Stimulated activated CD4-positive, alpha-beta T cell treated with anti-CD3 and anti-CD28 coated beads, Interleukin-15, amount 100 ng/mL, for 1 hour (primary cell): Measurements from ENCODE around the gene CPLANE1.
"Not testable (repeated sequence)": the region's sequence is repeated elsewhere in the genome, so short reads cannot be mapped to it uniquely, and the experiment has no call there.

ENCODE experiments used
- DNase-seq, 2 donors: peaks; one replicate each; pipeline ENCODE4 v3.0.0-alpha.2; 2020; ENCODE audit warnings: low read depth in 1 of 2, low spot score in 1 of 2

Gene CPLANE1

DNA sequence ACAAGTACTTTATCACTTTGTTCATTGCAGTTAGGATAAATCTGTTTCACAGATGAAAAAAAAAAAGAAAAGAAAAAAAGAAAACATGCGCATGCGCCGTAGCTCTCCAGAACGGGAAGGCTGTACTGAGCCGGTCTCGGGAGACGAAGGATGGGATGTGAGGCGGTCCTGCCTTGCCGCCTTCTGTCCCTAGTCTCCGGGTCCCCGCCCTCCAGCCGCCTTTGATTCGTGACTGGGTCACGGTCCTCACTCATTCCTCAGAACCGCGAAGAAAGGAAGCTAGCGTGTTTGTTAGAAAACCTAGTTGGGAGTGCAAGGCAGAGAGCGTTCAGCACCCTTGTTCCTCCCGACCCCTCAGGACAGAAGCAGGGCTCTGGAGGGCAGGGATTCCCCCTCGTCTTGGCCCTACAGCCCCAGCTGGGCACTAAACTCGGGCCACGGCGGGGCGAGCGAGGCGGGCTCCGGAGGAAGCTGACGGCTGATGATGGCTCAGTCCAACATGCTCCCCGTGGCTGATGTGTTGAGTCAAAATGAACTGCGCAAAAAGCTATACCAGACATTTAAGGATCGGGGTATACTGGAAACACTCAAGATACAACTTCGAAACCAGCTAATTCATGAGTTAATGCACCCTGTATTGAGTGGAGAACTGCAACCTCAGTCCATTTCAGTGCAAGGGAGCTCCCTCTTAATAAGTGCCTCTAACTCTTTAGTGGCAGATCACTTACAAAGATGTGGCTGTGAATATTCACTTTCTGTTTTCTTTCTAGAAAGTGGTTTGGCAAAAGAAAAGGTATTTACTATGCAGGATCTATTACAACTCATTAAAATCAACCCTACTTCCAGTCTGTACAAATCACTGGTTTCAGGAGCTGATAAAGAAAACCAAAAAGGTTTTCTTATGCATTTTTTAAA lies 40.0 kb downstream of the CPLANE1 start:
- DNase-seq = no peak

DNA sequence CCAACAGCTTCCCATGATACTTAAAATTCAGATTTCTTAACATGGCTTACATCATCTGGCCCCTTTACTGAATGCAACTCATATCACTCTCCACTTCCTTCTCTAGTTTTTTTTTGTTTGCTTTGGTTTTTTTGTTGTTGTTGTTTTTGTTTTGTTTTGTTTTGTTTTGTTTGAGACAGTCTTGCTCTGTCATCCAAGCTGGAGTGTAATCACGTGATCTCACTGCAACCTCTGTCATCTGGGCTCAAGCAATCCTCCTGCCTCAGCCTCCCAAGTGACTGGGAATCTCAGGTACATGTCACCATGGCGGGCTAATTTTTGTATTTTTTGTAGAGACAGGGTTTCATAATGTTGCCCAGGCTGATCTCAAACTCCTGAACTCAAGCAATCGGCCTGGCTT lies 41.4 kb downstream of the CPLANE1 start:
- DNase-seq = no peak

DNA sequence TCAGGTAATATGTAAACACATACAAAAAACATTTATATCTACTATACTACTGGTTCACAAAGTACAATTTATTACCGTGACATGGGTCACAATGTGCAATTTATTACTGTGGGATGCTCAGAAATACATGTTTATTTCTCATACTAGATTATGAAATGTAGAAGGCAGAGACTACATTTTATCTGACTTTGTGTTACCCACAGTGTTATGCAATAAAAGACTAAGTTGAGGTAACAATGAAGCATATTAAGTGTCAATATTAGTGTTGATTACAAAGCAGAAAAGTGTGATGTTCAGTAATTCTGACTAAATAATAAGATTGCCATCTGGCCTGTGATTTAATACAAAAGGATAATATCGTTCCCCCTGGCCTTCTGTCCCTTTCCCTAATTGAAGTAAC lies 42.4 kb downstream of the CPLANE1 start:
- DNase-seq = no peak

DNA sequence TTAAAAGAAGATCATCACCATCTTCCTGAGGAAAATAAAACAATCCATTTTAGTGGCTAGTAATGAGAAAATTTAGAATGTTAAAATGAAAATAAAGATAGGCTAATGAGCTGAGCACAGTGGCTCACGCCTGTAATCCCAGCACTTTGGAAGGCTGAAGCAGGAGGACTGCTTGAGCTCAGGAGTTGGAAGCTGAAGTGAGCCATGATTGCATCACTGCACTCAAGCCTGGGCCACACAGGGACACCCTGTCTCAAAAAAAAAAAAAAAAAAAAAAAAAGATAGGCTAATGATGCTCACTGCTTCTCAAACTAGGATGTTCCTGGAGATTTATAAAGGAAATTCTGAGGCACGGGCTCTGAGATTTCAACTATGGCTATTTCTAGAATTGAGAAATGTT lies 50.3 kb downstream of the CPLANE1 start:
- DNase-seq = no peak

DNA sequence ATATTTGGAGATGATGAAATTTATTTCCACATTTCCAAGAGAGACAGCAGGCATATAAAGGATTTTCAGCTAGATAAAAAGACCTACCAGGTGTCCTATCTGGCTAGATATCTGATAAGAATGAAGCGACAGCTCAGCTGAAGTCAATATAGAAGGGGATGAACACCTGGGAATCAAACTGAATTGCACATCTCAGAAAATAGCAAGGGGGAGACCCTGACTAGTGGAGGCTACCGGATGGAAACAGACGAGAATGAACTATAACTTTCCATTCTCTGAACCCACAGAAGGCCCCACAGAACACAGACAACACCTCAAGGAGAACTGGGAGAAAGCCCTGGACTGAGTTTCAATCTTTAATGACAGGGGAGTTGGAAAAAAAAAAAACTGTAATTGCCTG lies 51.1 kb downstream of the CPLANE1 start:
- DNase-seq = no peak

DNA sequence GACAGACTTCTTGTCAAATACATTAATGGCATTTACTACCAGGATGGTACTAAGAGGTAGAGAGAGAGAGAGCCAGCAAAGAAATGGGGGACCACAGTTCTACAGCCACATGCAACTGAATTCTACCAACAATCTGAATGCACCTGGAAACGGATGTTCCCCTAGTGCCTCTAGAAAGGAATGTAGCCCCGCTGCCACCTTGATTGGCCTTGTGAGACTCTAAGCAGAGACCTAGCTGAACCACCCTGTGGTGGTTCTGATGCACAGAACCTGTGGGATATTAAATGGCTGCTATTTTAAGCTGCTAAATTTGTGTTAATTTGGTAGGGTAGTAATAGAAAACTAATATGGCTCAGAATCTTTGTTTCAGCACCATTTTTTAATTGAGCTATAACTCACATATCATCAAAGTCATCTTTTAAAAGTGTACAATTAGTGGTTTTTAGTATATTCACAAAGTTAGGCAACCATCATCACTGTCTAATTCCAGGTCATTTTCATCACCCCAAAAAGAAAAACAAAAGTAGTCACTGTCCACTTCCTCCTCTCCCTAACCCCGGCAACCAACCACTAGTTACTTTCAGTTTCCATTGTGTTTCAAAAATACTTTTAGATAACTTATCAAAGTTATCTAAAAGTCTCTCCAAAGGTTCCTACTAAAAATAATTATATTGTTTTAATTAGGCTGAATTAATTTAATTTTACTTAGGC lies 51.7 kb downstream of the CPLANE1 start:
- DNase-seq = no peak

DNA sequence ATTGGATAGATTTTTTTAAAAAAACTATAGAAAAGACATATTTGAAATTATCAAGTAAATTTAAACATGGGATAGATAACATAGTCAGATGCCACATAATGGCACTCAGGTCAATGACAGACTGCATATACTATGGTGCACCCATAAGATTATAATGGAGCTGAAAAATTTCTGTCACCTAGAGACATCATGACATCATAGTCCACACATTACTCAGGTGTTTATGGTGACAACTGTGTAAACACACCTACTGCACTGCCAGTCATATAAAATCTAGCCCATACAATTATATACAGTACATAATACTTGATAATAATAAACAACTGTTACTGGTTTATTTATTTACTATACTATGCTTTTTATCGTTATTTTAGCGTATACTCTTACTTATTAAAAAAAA lies 58.6 kb downstream of the CPLANE1 start:
- no peak for DNase-seq

DNA sequence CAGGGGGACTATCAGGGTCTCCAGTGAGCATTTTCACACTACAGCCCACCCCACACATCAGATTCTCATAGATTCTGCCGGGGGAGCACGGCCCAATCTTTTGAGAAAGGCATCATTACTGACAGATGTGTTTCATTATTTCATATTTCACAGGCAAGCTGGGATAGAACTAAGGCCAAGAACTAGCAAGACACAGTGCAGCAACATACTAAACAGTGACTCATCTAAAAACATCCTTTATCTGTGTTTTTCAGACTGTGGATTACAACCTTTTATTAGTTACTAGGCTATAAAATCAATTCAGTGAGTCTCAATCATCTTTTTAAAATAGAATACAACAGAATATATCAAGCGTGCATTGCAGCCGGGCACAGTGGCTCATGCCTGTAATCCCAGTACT lies 59.8 kb downstream of the CPLANE1 start:
- no peak for DNase-seq

DNA sequence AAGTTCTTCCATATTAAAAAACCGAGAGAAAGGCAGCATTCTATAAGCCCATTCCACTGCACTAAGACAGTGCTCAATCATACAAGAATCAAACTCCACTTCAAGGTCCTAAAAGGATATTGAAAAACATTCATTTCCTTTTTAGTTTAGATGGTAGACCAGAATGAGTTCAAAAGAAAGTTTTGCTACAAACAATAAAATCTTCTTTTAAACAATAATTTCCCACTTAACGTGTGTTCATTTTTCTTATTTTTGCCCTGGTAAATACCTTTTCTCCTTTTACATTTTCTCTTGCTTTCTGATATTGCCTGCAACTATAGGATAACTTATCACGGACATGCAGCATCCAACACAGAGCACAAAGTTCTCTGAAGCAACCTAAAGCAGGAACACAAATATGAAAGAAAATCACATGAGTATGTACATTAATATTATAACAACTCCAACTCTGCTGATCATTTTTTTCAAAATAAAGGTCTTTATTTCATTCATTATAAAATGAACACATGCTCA lies 61.7 kb downstream of the CPLANE1 start:
- no peak for DNase-seq

DNA sequence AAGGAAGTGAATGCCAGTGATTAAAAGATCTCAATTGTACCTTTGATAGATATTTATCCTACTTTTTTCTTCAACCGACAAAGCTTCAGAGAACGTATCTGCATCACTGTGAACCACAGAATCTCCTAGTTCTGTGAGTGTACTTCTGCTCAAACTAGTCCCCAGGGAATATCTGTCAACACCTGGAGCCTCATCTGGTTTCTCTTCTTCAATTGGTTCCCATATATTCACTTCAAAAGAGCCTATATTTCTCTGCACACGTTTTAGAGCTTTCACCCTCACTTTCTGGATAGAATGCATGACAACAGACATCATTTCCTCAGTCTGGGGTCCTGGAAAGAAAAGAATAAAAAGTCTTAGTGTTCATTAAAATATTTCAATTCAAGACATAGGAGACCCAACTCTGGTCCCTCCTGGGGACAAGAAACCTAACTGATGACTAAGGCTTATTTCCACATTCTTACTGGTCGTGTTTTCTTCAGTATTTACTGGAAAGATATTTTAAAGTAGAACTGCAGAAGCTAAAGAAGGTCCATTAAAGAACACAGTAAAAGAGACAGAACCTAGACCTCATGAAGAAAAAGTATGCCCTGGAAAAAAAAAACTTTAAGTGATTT lies 64.3 kb downstream of the CPLANE1 start:
- DNase-seq = no peak

DNA sequence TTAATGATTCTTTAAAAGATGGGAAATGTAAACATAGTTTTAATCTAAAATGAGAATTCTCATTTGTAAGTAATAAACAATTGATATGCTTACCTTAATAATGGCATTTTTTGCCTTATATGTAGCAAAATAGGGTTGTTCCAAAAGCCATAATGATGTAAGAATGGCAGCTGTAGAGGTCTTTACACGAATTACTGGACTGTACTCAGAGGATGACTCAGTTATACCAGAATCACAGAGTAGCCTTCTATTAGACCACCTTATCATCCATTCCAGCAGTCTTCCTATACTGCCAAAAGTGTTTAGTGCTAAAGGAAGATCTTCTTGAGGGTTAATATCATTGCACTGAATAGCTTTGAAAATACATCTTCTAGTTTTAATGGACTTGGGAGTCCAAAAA lies 66.5 kb downstream of the CPLANE1 start:
- no peak for DNase-seq

DNA sequence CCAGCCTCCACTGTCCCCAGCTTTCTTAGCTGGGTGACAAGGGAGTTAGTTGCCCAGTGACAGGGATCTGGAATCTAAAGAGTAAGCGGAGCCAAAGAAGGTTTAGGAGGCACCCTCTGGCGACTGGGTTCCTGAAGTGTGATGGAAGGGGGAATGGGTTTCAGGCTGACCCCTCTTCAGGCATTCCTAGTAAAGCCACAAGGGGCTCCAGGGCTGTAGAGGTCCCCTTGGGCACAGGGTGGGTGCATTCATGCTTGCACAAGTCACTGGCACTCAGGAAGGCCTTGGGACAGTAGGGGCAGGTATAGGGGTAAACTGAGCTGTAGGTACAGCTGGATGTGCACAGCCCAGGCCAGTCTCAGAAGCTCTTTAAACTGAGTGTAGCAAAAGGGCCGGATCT lies 74.2 kb downstream of the CPLANE1 start:
- DNase-seq = no peak

DNA sequence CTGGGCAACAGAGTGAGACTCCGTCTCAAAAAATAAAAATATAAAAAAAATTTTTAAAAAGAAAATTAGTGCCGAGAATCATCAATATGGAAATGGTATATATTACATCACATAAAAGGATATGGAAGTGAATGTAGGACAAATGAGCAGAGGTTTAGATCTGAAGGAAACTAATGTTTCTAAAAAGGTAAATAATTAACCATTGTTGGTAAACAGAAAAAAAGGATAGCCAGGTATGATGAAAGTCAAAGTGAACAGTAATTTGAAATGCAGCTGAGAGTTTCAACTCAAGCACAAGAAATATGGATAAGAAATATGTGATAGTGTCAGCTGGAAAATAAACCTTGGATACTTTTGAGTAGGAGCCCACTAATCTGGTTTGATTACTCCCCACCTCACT lies 76.2 kb downstream of the CPLANE1 start:
- DNase-seq = no peak

DNA sequence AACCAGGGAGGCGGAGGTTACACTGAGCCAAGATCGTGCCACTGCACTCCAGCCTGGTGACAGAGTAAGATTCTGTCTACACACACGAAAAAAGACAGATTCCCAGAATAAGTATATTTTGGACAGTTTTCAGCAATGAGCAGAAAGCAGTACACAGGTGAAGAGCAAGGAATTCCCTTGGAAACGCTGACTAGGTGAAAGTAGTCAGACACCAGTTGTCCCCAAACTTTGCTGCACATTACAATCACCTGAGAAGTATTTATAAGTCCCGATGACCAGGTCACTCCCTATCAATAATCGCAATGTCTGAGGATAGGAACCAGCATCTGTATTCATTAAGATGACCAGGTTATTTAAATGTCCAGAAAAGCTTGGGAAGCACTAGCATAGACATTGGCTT lies 78.3 kb downstream of the CPLANE1 start:
- no peak for DNase-seq

DNA sequence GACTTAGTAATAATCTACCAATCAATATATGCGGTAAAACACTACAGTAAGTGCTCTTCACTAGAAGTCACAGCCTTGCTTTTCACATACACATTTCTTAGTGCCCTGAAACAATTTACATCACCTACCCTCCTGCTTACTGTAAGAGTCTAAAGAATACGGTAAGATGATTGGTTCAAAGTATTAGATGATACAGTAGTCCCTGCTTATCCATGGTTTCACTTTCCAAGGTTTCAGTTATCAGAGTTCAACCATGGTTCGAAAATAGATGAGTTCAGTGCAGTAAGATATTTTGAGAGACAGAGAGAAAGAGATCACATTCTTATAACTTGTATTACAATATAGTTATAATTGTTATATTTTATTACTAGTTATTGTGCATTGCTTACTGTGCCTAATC lies 83.0 kb downstream of the CPLANE1 start:
- no peak for DNase-seq

DNA sequence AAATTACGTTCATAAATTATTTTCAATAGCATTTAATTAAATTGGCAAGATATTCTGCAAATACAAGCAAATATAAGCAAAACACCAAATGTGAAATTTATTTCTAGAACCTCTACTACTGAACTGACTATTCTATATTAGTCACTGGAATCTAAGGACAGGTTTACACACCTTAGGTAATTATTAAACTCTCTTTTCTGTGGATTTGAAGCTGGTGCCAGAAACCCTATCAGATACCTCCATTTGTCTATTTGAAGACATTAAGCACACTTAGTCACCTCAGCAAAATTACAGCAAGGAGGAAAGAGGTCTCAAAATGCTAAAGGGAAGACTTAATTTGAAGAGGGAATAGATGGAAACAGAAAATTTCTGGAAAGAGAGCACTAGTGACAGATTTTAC lies 83.4 kb downstream of the CPLANE1 start:
- no peak for DNase-seq

DNA sequence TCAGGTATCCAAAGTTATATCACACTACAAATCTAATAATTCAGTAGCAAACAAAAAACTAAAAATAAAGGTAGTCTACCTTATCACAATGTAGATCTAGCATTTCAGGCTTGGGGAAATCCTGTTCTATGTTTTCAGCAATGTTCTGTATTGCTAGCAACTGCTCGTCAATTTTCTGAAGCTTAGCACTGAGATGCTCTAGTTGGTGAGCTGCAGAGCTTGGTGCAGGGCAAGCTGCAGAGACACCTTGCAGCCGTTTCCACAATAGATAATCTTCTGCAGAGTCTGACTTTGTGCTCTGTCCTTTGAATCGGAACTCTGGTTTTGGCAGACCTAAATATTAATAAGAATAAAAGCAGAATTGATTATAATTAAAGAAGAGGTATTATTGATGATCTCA lies 95.5 kb downstream of the CPLANE1 start:
- no peak for DNase-seq

DNA sequence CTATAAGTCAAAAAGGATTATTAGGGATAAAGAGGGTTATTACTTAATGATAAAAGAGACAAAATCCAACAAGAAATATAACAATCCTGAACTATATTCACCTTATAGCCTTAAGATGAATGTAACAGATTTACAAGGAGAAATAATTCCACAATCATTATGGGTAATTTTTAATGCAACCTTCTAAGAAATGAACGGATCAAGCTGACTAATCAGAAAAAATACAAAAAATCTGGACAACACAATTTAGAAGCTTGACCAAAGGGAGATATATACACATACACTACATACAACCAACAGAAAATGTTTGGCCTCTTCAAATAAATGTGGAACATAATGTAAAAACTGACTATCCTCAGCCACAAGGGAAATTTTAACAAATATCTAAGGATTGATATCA lies 102.3 kb downstream of the CPLANE1 start:
- no peak for DNase-seq

DNA sequence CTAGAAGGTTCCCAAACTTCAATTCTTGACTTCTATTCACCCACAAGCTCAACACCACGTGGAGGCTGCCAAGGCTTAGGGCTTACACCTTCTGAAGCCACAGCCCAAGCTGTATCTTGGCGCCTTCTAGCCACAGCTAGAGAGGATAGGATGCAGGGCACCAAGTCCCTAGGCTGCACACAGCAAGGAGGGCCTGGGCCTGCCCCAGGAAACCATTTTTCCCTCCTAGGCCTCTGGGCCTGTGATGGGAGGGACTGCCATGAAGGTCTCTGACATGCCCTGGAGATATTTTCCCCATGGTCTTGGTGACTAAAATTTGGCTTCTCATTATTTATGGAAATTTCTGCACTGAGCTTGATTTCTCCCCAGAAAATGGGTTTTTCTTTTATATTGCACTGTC lies 112.5 kb downstream of the CPLANE1 start:
- no peak for DNase-seq

DNA sequence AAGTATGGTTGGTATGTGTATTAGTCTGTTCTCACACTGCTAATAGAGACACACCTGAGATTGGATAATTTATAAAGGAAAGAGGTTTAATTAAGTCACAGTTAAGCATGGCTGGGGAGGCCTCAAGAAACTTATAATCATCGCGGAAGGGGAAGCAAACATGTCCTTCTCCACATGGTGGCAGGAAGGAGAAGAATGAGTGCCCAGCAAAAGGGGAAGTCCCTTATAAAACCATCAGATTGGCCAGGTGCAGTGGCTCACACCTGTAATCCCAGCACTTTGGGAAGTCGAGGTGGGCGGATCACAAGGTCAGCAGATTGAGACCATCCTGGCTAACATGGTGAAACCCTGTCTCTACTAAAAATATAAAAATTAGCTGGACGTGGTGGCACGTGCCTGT lies 113.9 kb downstream of the CPLANE1 start:
- DNase-seq = not testable (repeated sequence)

DNA sequence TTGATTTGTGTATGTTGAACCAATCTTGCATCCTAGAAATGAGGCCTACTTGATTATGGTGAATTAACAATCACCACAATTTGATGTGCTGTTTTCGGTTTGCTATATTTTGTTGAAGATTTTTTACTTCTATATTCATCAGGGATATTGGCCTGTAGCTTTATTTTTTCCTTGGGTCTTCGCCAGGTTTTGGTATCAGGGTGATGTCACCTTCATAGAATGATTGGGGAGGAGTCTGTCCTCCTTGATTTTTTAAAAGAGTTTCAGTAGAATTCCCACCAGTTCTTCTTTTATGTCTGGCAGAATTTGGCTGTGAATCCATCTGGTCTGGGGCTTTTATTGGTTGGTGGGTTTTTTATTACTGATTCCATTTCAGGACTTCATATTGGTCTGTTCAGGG lies 115.2 kb downstream of the CPLANE1 start:
- no peak for DNase-seq

DNA sequence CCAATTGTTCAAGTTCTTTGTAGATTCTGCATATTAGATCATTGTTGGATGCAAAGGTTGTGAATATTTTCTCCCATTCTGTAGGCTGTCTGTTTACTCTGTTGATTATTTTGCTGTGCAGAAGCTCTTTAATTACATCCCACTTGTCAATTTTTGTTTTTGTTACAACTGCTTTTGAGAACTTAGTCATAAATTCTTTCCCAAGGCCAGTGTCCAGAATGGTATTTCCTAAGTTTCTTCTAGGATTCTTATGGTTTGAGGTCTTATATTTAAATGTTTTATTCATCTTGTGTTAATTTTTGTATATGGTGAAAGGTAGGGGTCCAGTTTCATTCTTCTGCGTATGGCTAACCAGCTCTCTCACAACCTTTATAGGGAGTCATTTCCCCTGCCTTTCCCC lies 116.5 kb downstream of the CPLANE1 start:
- no peak for DNase-seq
